ENCODE results near the gene IFNK.

IFNK gene

DNA sequence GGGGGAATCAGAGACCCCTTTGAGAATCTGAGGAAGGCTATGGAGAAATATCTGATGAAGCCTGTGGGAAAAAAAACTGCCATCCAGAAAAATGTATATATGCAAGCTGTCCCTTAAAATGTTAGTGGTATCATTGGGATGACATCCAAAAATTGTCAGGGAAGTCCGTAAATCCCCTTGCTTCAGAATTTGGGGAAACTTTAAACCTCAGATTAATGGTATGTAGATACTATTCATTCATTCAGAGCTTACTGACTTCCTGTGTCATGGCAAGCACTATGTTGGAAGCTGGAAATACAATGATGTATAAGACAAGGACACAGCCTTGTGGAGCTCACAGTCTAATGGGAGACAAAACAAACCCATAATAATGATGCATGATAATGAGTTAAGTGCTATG lies 16.4 kb downstream of the IFNK start:
- TF ChIP-seq, protein P1, sequence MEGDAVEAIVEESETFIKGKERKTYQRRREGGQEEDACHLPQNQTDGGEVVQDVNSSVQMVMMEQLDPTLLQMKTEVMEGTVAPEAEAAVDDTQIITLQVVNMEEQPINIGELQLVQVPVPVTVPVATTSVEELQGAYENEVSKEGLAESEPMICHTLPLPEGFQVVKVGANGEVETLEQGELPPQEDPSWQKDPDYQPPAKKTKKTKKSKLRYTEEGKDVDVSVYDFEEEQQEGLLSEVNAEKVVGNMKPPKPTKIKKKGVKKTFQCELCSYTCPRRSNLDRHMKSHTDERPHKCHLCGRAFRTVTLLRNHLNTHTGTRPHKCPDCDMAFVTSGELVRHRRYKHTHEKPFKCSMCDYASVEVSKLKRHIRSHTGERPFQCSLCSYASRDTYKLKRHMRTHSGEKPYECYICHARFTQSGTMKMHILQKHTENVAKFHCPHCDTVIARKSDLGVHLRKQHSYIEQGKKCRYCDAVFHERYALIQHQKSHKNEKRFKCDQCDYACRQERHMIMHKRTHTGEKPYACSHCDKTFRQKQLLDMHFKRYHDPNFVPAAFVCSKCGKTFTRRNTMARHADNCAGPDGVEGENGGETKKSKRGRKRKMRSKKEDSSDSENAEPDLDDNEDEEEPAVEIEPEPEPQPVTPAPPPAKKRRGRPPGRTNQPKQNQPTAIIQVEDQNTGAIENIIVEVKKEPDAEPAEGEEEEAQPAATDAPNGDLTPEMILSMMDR (IDR thresholded peaks at IDR 0.05; ENCODE audit: control insufficient read depth, insufficient read depth, low read depth, low read length, missing control alignments) = no peak
- no peak overlapping the region for H3K4me3 ChIP-seq (ENCODE audit: control insufficient read depth, low read depth, low read length)
- DNase-seq (ENCODE audit: low read depth) = no peak

DNA sequence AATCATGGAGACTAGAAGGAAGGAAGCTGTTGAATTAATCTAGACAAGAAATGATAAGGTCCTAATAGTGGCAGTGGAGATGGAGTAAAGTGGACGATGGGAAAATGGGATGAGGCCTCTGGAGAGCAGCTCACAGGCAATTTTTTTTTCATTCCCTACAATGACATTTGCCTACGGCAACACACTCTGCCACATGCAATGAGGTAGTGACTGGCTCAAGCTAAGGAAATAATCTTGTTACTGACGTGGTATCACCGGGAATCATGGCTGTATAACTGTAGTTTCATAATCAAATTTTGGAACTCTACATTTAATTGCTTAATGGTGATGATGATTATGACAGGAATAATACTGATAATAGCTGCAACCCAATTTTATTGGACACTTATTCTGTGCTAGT lies 17.6 kb downstream of the IFNK start:
- DNase-seq (ENCODE audit: low read depth) = no peak
- no peak overlapping the region for H3K4me3 ChIP-seq (ENCODE audit: control insufficient read depth, low read depth, low read length)
- TF ChIP-seq, protein P1 (IDR thresholded peaks at IDR 0.05; ENCODE audit: control insufficient read depth, insufficient read depth, low read depth, low read length, missing control alignments) = no peak

DNA sequence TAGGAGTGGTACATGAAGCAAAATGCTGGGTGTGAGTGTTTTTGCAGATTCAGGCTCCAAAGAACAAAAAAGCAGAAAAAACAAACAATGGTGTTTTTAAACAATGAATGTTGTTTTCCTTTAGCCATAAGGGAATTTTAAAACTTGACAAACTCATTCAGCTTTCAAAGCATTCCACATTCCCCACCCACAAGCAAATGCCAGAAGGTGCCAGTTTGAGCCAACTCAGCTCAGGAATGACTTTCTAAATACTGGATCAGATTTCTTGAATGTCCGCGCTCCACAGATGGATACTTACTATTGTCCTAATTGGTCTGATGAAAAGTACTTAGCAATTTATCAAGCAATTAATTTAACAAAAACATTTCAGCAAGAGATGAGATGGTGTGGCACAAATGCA lies 18.4 kb downstream of the IFNK start:
- TF ChIP-seq, protein P1 (IDR thresholded peaks at IDR 0.05; ENCODE audit: control insufficient read depth, insufficient read depth, low read depth, low read length, missing control alignments) = no peak
- no peak overlapping the region for H3K4me3 ChIP-seq (ENCODE audit: control insufficient read depth, low read depth, low read length)
- DNase-seq (ENCODE audit: low read depth) = no peak

DNA sequence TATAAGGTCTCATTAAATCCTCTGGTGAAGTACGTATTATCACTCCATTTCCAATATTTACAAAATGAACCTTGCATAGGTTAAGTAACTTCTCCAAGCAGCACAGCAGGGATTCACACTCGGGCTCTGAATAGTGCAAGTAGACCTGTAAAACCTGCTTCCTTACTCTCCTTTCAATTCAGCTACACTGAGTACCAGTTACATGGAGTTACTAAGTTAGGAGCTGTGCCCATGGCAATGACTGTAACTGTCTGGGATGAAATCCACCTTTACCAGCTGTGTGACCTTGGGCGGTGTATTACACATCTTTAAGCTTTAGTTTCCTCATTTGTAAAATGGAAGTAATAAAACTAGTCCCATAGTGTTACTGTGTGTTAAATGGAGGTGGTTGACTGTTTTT lies 21.4 kb downstream of the IFNK start:
- TF ChIP-seq, protein P1 (IDR thresholded peaks at IDR 0.05; ENCODE audit: control insufficient read depth, insufficient read depth, low read depth, low read length, missing control alignments) = no peak
- DNase-seq (ENCODE audit: low read depth) = no peak
- H3K4me3 ChIP-seq (ENCODE audit: control insufficient read depth, low read depth, low read length) = no peak overlapping the region

DNA sequence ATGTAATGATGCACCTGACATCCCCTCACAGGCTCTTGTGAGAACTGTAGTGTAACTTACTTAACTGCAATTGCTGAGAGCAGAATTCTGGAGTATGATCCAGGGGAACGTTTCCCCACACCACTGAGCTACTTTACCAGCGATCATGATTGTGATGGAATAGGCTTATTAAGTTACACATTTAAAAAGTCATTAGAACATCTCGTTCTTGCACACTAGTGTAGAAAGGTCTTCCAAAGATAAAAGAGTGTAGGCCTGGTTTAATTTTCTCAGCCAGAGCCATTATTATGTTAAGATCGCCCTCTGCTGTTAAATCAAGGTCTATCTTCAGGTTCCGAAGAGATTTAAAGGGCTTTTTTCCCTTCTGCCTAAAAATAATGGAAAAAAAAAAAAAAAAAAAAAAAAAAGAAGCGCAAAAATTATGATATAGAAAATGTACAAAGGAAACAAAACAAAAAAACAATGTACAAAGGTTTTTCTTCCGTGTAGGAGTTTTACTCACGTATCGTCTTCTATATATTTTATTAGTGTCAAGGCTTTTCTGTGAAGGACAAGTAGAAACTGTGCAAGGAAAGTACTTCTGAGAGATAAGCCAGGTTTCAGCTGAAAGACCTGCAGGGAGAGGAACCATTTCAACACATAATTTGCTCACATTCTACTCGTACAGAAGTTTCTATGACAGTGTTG lies 24.1 kb downstream of the IFNK start:
- H3K4me3 ChIP-seq (ENCODE audit: control insufficient read depth, low read depth, low read length) = no peak overlapping the region
- DNase-seq (ENCODE audit: low read depth) = no peak
- TF ChIP-seq, protein P1 (IDR thresholded peaks at IDR 0.05; ENCODE audit: control insufficient read depth, insufficient read depth, low read depth, low read length, missing control alignments) = peak; percentile 39

DNA sequence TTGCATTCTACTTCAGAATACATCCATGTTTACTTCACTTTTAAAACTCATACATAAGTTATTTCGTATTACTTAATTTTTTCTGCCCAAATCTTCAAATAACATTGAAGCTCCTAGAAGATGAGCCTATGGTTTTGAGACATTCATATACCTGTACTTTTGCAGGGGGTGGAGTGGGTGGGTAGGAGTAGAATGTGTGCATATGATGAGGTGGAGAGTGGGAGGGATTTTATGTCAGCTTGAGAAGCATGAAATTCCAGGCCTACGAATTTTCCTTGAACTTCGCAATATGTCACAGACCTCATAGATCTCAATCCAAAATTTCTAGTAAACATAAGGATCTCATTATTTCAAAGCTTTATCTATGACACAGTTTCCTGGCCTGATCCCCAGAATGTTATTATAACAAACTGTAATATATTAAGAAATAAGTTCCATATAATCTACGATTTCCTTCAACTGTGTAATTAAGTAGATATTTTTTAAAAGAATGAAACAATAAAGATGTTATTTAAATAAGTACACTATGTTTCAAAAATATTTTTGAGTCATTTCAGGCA lies 25.2 kb downstream of the IFNK start:
- no peak for DNase-seq (ENCODE audit: low read depth)
- no peak overlapping the region for H3K4me3 ChIP-seq (ENCODE audit: control insufficient read depth, low read depth, low read length)
- TF ChIP-seq, protein P1 (IDR thresholded peaks at IDR 0.05; ENCODE audit: control insufficient read depth, insufficient read depth, low read depth, low read length, missing control alignments) = no peak

Measured in AG09309 (cell line).